Effector memory CD4-positive, alpha-beta T cell (primary cell): Measurements from ENCODE around the gene SLFNL1.

ENCODE experiments used
- DNase-seq, 3 donors: peaks; one replicate each; pipeline ENCODE4 v3.0.0-alpha.2; 2020
- H3K27ac ChIP-seq: 2 replicates; pipeline ENCODE4 v1.7.0; 2013; ENCODE audit warnings: mild to moderate bottlenecking, low read length, moderate library complexity; ENCODE audit not compliant: insufficient read depth, poor library complexity, severe bottlenecking
- H3K27me3 ChIP-seq: replicated peaks from 2 replicates; pipeline ENCODE4 v1.7.0; 2013; ENCODE audit warnings: mild to moderate bottlenecking, low read length; ENCODE audit not compliant: insufficient read depth, control insufficient read depth, poor library complexity, severe bottlenecking
- H3K36me3 ChIP-seq: 2 replicates; pipeline ENCODE4 v1.7.0; 2013; ENCODE audit warnings: mild to moderate bottlenecking, low read length, moderate library complexity; ENCODE audit not compliant: control insufficient read depth, insufficient read depth
- H3K4me1 ChIP-seq: 2 replicates; pipeline ENCODE4 v1.7.0; 2013; ENCODE audit warnings: low read length, mild to moderate bottlenecking; ENCODE audit not compliant: control insufficient read depth, insufficient read depth, poor library complexity, severe bottlenecking
- H3K4me3 ChIP-seq: 2 replicates; pipeline ENCODE4 v1.7.0; 2013; ENCODE audit warnings: low read length, low read depth, mild to moderate bottlenecking; ENCODE audit not compliant: insufficient read depth, poor library complexity, severe bottlenecking
- H3K9me3 ChIP-seq: 2 replicates; pipeline ENCODE4 v1.7.0; 2013; ENCODE audit warnings: mild to moderate bottlenecking, low read length, moderate library complexity; ENCODE audit not compliant: control insufficient read depth
- total RNA-seq, 3 donors: gene quantifications; one replicate each; lab custom pipeline; 2026; lab: John Stamatoyannopoulos, UW

The SLFNL1 gene
- total RNA-seq: 0 to 1.2 (median 0.26) reads per million in 3 donors

DNA sequence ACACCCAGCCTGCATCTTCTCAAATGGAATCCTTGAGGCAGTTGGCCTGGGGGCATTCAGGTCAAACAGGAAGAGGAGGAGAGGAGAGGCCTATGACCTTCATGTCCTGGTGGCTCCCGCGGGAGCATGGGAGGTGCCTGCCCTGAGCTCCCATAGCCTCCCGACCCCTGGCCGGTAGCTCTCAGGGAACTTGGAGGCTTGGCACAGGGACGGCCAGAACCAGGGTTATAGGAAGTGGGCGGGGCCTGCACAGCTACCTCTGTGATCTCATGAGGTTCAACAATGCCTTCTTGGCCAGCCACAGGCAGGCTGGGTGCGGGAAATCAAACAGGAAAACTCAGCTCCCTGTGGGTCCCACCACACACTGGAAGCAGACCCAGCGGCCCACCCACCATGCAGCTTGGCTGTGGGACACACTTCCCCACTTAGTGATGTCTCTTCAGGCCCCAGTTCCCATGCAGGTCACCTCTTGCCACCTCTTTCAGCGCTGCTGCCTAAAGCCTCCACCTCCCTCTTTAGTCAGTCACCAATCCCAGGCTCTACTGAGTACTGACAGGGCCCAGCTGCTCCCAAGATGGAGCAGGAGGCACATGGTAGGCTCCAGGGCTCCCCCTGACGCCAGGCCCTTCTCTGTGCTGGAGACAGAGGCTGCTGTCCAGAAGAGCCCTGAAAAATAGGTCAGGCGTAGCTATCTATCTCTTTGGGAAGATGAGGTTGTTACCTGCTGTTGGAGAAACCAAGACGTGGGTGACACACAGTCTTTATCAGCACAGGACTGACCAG lies at the start of gene SLFNL1:
SLFNL1 (minus strand) TSS at position 200 of the 783 bp plus-strand sequence. CDS start 1,065 bp downstream, outside the sequence.
- H3K27me3 ChIP-seq: no peaks in the 10 kb centered on the region
- no peak for DNase-seq
- no peaks in the 10 kb centered on the region for H3K9me3 ChIP-seq
- no peak within 1 kb of the TSS for H3K4me3 ChIP-seq
- H3K4me1 ChIP-seq: no peaks in the 10 kb centered on the region
- H3K27ac ChIP-seq: no peak within 1 kb of the TSS
- H3K36me3 ChIP-seq: peaks cover 10% of the 10 kb centered on the region

GRCh38 chr1:41056907-41057306 lies 35.4 kb upstream of the SLFNL1 start:
- no peak for DNase-seq
- H3K27ac ChIP-seq: no peak overlapping the region

DNA sequence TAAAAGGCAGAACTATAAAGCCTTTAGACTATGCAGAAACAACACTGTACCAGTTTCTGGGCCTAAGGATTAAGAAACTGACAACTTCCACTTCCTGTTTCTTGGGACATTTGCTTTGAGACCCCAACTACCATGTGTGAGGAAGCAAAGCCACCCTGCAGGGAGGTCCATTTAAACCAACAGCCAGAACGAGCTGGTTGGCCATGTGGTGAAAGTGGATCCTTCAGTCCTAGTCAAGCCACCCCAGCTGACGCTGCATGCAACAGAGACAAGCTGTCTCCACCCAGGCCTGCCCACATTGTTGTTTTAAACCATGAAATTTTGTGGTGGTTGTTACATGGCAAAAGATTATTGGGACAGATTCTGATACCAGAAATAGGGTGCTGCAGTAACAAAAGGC lies 31.8 kb upstream of the SLFNL1 start:
- no peaks in the 10 kb centered on the region for H3K9me3 ChIP-seq
- DNase-seq: no peak
- H3K27me3 ChIP-seq: no peaks in the 10 kb centered on the region
- peaks cover 7% of the 10 kb centered on the region for H3K36me3 ChIP-seq
- H3K4me3 ChIP-seq: no peak overlapping the region
- no peak overlapping the region for H3K27ac ChIP-seq
- no peaks in the 10 kb centered on the region for H3K4me1 ChIP-seq

More at GRCh38 chr1:41056907-41057306, 35.4 kb upstream of the SLFNL1 start:
- Histone ChIP-seq H3K36me3 (no peaks in the 10 kb centered on the region), H3K27me3 (no peaks in the 10 kb centered on the region), H3K4me3 (no peak overlapping the region), H3K9me3 (no peaks in the 10 kb centered on the region), H3K4me1 (no peaks in the 10 kb centered on the region)

DNA sequence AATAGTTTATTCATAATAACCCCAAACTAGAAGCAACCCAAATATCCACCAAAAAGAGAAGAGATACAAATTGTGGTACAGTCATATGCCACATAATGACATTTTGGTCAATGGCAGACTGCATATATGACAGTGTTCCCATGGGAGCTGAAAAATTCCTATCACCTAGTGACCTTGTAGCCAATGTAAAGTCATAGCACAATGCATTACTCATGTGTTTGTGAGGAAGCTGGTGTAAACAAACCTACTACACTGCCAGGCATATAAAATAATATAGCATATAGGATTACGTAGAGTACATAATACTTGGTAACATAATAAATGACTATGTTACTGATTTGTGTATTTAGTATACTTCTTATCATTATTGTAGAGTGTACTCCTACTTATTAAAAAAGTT lies 29.5 kb upstream of the SLFNL1 start:
- no peaks in the 10 kb centered on the region for H3K9me3 ChIP-seq
- peaks cover 11% of the 10 kb centered on the region for H3K36me3 ChIP-seq
- DNase-seq: no peak
- no peaks in the 10 kb centered on the region for H3K27me3 ChIP-seq
- H3K4me3 ChIP-seq: no peak overlapping the region
- no peaks in the 10 kb centered on the region for H3K4me1 ChIP-seq
- H3K27ac ChIP-seq: no peak overlapping the region

DNA sequence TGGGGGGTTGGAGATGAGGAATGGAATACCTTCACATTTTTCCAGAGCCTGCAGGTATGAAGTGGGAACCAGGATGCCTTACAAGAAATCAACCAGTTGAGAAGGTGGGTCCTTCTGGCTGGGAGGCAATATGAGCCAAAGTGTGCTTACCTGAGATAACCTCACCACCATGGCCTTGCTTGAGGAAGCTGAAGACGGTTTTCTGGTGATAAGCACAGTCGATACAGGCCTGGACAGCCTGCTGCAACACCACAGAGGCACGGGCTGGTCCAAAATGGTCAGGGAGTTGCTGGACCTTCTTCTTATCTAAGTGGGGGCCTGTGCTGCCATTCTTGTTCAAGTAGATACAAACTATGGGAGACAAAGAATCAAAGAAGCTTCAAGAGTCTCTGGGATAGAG lies 27.0 kb upstream of the SLFNL1 start:
- H3K9me3 ChIP-seq: no peaks in the 10 kb centered on the region

GRCh38 chr1:41046347-41046775 lies 24.8 kb upstream of the SLFNL1 start:
- H3K4me1 ChIP-seq: peaks cover 5% of the 10 kb centered on the region
- no peak for DNase-seq
- H3K27ac ChIP-seq: no peak overlapping the region
- H3K27me3 ChIP-seq: no peaks in the 10 kb centered on the region
- peaks cover 15% of the 10 kb centered on the region for H3K36me3 ChIP-seq
- no peaks in the 10 kb centered on the region for H3K9me3 ChIP-seq
- H3K4me3 ChIP-seq: no peak overlapping the region

More for the DNA sequence above, 27.0 kb upstream of the SLFNL1 start:
- Histone ChIP-seq H3K36me3 (peaks cover 15% of the 10 kb centered on the region), H3K4me3 (no peak overlapping the region), H3K27me3 (no peaks in the 10 kb centered on the region), H3K27ac (no peak overlapping the region), H3K4me1 (peaks cover 5% of the 10 kb centered on the region)
- DNase-seq: no peak

- Histone ChIP-seq H3K27me3 (no peaks in the 10 kb centered on the region), H3K4me1 (peaks cover 5% of the 10 kb centered on the region), H3K9me3 (no peaks in the 10 kb centered on the region), H3K36me3 (peaks cover 15% of the 10 kb centered on the region), H3K27ac (no peak overlapping the region), H3K4me3 (no peak overlapping the region)
- DNase-seq: no peak
These were observed 24.2 kb upstream of the SLFNL1 start for GRCh38 chr1:41045740-41046139.

DNA sequence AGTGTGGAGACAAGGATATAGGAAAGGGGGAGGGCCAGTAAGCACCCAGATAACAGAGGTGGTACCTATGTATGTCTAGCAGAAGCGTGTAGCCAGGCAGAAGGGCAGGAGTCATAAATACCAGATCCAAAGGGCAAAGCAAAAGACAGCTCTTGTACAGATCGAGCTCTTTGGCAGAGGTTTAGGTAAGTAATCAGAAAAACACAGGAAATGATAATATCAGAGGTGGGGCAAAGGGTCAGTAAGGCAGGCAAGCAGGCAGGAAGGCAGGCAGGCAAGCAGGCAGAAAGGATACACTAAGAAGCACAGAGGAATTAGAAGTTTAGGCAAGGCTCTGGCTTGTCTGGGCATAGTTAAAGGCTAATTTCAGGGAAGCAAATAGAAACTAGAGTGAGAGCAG lies 22.7 kb upstream of the SLFNL1 start:
- Histone ChIP-seq H3K27me3 (no peaks in the 10 kb centered on the region), H3K4me1 (peaks cover 5% of the 10 kb centered on the region), H3K27ac (no peak overlapping the region), H3K36me3 (peaks cover 19% of the 10 kb centered on the region), H3K9me3 (no peaks in the 10 kb centered on the region), H3K4me3 (no peak overlapping the region)
- DNase-seq: no peak

- DNase-seq: no peak
- H3K36me3 ChIP-seq: peaks cover 15% of the 10 kb centered on the region
- H3K27me3 ChIP-seq: no peaks in the 10 kb centered on the region
- no peak overlapping the region for H3K27ac ChIP-seq
- peaks cover 5% of the 10 kb centered on the region for H3K4me1 ChIP-seq
- no peaks in the 10 kb centered on the region for H3K9me3 ChIP-seq
- no peak overlapping the region for H3K4me3 ChIP-seq
These were observed 20.2 kb upstream of the SLFNL1 start for GRCh38 chr1:41041614-41042270.

GRCh38 chr1:41038110-41038509 lies 16.6 kb upstream of the SLFNL1 start:
- Histone ChIP-seq H3K27me3 (no peaks in the 10 kb centered on the region), H3K27ac (no peak overlapping the region), H3K4me3 (no peak overlapping the region), H3K36me3 (peaks cover 23% of the 10 kb centered on the region), H3K4me1 (no peaks in the 10 kb centered on the region), H3K9me3 (no peaks in the 10 kb centered on the region)
- DNase-seq: no peak
